Measurements from ENCODE around the gene FAM219A.

DNA sequence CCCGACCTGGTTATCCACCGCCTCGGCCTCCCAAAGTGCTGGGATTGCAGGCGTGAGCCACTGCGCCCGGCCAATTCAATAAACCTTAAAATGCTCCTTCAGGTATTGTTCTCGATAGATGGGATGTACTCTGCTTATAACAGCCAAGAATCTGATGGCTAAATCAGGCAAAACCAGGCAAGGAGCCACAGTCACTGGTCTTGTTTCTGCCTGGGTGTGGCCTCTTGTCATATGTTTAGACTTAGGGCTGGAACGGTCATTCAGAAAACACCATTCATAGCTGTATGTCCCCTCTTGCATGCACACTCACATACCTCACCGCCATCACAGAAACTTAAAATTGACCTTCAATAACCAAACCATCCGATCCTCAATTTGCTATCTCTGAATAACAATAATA is 7.7 kb downstream of the FAM219A start:
- TF ChIP-seq, protein P1, sequence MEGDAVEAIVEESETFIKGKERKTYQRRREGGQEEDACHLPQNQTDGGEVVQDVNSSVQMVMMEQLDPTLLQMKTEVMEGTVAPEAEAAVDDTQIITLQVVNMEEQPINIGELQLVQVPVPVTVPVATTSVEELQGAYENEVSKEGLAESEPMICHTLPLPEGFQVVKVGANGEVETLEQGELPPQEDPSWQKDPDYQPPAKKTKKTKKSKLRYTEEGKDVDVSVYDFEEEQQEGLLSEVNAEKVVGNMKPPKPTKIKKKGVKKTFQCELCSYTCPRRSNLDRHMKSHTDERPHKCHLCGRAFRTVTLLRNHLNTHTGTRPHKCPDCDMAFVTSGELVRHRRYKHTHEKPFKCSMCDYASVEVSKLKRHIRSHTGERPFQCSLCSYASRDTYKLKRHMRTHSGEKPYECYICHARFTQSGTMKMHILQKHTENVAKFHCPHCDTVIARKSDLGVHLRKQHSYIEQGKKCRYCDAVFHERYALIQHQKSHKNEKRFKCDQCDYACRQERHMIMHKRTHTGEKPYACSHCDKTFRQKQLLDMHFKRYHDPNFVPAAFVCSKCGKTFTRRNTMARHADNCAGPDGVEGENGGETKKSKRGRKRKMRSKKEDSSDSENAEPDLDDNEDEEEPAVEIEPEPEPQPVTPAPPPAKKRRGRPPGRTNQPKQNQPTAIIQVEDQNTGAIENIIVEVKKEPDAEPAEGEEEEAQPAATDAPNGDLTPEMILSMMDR (IDR thresholded peaks at IDR 0.05): no peak
- TF ChIP-seq, protein P2, sequence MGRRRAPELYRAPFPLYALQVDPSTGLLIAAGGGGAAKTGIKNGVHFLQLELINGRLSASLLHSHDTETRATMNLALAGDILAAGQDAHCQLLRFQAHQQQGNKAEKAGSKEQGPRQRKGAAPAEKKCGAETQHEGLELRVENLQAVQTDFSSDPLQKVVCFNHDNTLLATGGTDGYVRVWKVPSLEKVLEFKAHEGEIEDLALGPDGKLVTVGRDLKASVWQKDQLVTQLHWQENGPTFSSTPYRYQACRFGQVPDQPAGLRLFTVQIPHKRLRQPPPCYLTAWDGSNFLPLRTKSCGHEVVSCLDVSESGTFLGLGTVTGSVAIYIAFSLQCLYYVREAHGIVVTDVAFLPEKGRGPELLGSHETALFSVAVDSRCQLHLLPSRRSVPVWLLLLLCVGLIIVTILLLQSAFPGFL (CRISPR knock-in tag; IDR thresholded peaks at IDR 0.05; ENCODE audit: borderline replicate concordance): no peak
- TF ChIP-seq ELF4 (CRISPR knock-in tag; IDR thresholded peaks at IDR 0.05; ENCODE audit: low read depth): no peak
